ENCODE measurements around the gene CMYA5.
"Not testable (repeated sequence)": the region's sequence is repeated elsewhere in the genome, so short reads cannot be mapped to it uniquely, and the experiment has no call there.

The CMYA5 gene

GRCh38 chr5:79704553-79704952 lies 14.9 kb downstream of the CMYA5 start:
- no peak for DNase-seq

GRCh38 chr5:79705632-79706031 lies 16.0 kb downstream of the CMYA5 start:
- DNase-seq, result no peak

DNA sequence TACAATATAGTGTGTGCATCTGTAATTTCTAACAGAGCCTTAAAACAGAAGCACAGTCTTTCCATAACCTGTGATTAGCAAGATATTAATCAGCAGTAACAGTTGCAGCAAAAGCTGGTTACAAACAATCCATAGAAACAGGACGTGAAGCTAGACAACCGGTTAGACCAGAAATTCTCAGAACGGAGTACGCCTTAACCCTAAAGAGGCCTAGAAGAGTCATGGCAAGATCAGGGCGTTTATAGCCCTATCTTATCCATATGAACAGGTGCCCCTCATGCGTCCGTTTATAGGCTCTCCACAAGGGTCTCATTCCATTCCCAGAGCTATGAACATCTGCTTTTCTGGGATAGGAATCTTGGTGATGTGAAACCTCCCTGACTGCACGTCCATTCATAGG lies 16.7 kb downstream of the CMYA5 start:
- not testable (repeated sequence) for DNase-seq

- DNase-seq, result no peak
Measured at GRCh38 chr5:79707535-79707934, 17.9 kb downstream of the CMYA5 start.

DNA sequence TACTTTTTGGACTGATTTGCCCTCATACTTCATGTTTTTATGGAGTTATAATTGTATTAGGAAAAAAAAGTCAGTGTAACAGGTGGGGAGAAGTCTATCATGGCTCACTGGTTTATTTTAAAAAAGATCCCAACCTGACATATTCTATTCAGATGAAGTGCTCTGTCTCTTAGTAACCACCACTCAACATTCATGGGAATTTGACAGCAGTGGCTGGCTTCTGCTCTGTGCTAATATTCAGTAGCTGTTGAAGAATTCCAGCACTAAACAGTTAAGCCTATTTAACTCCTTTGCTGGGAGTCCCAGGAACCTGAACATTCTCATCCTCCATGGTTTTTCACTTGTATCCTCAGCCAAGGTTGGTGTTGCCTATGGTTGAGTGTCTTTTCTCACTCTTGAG lies 23.1 kb downstream of the CMYA5 start:
- no peak for DNase-seq

GRCh38 chr5:79713727-79714126 lies 24.1 kb downstream of the CMYA5 start:
- DNase-seq, result no peak

DNA sequence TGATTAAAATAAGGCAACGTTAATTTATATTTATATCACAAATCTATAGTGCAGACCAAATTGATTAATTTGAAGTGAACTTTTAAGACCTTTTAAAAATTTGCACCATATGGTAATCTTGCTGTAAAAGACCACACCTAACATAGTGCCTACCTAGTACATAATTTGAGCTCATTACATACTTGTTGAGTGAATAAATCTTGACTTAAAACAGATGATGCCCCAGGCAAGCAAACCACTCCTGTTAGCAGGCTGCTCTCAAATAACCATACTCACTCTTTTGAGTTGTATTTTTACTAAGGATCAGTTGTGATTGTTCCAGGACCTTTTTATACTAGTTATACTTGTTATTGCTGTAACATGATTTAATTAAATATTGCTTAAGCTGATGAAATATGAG lies 27.2 kb downstream of the CMYA5 start:
- DNase-seq, result no peak

GRCh38 chr5:79720096-79720495 lies 30.5 kb downstream of the CMYA5 start:
- no peak for DNase-seq

GRCh38 chr5:79727451-79728355 lies 38.1 kb downstream of the CMYA5 start:
- DNase-seq, result no peak

DNA sequence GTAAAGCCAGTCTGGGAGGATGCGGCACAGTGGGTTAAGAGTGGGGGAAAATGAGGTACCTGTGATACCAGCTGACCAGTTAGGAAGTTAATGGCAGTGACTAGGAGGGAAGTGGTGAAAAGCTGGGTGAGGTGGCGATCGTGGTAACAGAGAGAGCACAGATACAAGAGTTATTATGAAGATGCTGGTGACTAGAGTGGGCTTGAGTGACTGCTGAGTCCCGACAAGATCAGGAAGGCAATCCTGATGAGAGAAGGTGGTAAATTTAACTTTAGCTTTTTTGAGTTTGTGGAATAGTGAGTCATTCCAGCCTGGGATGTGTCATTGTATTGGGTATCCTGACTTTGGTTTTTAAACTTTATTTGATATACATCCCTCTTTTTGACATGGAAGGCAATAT lies 38.8 kb downstream of the CMYA5 start:
- no peak for DNase-seq

DNA sequence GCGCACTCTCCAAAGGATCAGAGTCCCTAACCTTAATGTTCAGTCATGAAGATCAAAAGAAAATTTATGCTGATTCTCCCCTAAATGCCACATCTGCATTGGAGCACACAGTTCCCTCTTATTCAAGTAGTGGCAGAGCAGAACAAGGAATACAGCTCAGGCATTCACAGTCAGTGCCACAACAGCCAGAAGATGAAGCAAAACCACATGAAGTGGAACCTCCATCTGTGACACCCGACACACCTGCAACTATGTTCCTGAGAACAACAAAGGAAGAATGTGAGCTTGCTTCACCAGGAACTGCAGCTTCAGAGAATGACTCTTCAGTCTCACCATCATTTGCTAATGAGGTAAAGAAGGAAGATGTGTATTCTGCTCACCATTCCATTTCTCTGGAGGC lies 40.0 kb downstream of the CMYA5 start:
- no peak for DNase-seq

DNA sequence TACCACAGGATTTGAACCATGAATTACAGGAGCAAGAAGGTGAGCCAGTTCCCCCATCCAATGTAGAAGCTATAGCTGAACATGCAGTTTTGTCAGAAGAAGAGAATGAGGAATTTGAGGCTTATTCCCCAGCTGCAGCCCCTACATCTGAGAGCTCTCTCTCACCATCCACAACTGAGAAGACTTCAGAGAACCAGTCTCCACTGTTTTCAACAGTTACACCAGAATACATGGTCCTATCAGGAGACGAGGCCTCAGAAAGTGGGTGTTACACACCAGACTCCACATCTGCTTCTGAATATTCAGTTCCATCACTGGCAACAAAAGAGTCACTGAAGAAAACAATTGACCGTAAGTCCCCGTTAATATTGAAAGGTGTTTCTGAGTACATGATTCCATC lies 40.9 kb downstream of the CMYA5 start:
- no peak for DNase-seq

- no peak for DNase-seq
Measured at GRCh38 chr5:79731775-79732174, 42.1 kb downstream of the CMYA5 start.

- DNase-seq, result no peak
Measured at GRCh38 chr5:79736528-79737514, 47.2 kb downstream of the CMYA5 start.

GRCh38 chr5:79738349-79738748 lies 48.7 kb downstream of the CMYA5 start:
- no peak for DNase-seq

GRCh38 chr5:79742549-79743136 lies 53.0 kb downstream of the CMYA5 start:
- no peak for DNase-seq

DNA sequence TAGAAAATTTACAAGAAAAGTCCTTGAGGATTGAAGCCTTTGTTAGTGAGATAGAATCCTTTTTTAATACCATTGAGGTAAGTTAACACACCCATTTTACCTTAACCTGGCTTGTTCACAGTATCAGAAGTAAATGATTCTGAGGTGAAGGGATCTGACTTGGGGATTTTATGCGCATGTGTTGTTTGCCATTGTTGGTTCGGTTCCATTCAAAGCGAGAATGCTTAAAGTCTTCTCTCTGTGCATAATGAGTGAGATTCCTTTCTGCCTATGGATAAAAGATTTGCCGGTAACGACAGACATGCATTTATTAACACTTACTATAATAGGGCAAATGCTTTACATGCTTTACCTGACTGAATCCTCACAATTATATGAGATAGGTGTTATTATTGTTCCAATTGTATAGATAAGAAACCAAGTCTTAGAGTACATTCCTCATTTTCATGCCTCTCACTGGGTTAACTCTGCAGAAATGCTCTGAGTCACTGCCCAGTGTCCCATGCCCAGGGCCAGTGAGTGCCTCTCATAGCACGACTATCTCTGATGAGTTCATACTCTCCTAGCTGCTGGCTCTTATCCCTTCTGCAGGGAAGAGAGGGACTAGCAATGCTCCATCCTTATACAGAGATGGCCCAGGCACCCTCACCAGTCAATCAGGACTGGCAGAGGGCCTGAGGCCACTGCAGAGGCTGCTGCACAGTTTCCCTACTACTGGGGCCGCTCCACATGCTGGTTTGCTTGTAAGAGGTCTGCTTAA lies 54.4 kb downstream of the CMYA5 start:
- DNase-seq, result no peak

- no peak for DNase-seq
Measured at GRCh38 chr5:79745255-79745654, 55.6 kb downstream of the CMYA5 start.

DNA sequence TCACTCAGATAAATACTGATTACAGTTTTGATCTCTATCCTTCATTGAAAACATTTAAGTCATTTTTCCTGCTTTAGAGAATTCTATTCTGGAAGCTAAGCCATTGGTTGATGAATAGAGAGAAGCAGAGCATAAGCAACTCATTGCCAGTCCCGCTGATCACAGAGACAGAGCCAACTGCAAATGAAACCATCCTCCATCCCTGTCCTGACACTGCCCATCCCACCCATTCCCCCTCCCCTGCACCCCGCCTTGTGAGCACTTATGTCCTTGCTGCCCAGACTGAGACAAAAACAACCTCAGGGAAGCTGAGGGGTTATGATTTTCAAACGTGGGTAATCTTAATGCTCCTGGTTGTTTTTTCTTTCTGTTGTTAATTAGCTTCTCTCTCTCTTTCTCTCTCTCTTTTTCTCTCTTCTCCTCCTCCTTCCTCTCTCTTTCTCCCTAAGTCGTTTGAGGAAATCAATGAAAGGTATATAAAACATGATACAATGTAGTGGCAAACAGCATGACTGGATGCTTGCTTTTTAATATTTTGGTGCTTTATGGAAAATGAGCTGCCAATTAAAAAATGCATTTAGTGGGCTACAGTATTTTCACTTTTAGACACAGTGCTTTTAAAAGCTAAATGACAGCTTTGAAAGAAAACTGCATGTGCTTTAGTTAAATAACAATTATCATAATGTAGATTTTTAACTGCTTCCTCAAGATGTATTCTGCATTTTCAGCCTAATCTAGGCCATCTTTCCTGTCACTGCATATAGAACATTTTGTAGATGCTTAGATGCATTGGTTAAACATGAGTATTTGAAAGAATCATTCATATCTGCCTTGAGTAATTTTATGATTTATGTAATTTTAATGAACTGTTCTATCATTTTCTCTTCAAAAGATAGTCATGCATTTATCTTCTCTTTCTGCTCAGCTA lies 57.3 kb downstream of the CMYA5 start:
- DNase-seq, result no peak

DNA sequence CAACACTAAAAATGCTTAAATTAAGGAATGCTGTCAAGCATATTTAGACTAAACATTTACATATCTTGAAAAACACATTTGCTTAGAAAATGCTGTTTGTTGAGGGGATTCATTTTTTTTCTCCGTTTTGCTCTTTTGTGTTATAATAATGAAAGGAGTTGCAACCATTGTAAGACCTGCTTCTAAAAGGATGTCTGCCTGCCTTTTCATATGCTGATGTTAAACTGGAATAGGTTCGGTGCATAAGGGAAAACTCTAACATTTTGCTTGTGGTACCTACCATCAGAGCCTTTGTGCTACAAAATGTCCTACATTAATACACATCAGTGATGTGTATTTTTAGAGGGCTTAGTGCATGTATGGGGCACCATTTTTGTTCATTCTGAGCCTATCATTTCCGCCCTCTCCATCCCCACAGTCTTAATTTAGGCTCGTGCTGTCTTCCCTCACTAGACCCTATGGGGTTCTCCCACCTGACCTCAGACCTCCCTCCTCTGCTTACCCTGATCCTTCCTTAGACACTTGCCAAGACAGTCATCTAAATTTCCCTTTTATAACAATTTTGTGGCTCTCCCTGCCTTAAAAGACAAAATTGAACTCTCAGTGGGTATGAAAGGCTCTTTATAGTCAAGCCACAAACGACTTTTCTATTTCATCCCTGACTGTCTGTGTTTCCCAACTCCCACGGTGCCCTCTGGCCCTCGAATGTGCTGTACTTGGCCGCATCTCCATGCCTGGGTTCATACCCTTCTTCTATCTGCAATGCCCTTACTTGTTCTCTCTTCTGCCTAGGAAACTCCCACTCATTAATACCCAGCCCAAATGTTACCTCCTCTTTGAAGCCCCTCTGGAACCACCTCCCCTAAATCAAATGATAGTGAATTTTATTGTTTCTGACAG lies 61.2 kb downstream of the CMYA5 start:
- DNase-seq, result no peak

Data from NCI-H1436 (cell line).